GM12864 (cell line): ENCODE results near the gene ZNF415.

Source experiments
- DNase-seq: peaks from one replicate; pipeline ENCODE4 v3.0.0-alpha.2; 2011; ENCODE audit warnings: low read depth
- H3K4me3 ChIP-seq: 2 replicates; pipeline ENCODE4 v1.5.1; 2011; ENCODE audit warnings: mild to moderate bottlenecking, low read depth, low read length, control low read depth
- CTCF ChIP-seq: IDR thresholded peaks from 2 replicates; pipeline ENCODE4 v1.5.1; 2011; ENCODE audit warnings: low read depth, mild to moderate bottlenecking, moderate library complexity, low read length, control low read depth, inconsistent platforms; ENCODE audit errors: missing control alignments

ZNF415 gene

GRCh38 chr19:53091413-53092254 is 41.1 kb downstream of the ZNF415 start:
- H3K4me3 ChIP-seq = no peak overlapping the region
- DNase-seq = no peak
- TF ChIP-seq CTCF = no peak

- no peak for DNase-seq
- TF ChIP-seq CTCF = no peak
Observed at GRCh38 chr19:53088091-53088490, 44.6 kb downstream of the ZNF415 start.

GRCh38 chr19:53086949-53087348 is 45.8 kb downstream of the ZNF415 start:
- TF ChIP-seq CTCF = no peak
- DNase-seq = no peak
- no peak overlapping the region for H3K4me3 ChIP-seq

More at GRCh38 chr19:53088091-53088490, 44.6 kb downstream of the ZNF415 start:
- H3K4me3 ChIP-seq = no peak overlapping the region

- no peak overlapping the region for H3K4me3 ChIP-seq
- no peak for DNase-seq
- no peak for TF ChIP-seq CTCF
Observed at GRCh38 chr19:53085496-53085895, 47.2 kb downstream of the ZNF415 start.

- DNase-seq = no peak
- H3K4me3 ChIP-seq = no peak overlapping the region
- no peak for TF ChIP-seq CTCF
Observed at GRCh38 chr19:53082929-53083328, 49.8 kb downstream of the ZNF415 start.

- no peak for DNase-seq
- TF ChIP-seq CTCF = no peak
- no peak overlapping the region for H3K4me3 ChIP-seq
Observed at GRCh38 chr19:53079313-53079924, 53.3 kb downstream of the ZNF415 start.
